ENCODE results near the gene SLC25A23.
"Not testable (repeated sequence)": the region's sequence is repeated elsewhere in the genome, so short reads cannot be mapped to it uniquely, and the experiment has no call there.

SLC25A23 gene

DNA sequence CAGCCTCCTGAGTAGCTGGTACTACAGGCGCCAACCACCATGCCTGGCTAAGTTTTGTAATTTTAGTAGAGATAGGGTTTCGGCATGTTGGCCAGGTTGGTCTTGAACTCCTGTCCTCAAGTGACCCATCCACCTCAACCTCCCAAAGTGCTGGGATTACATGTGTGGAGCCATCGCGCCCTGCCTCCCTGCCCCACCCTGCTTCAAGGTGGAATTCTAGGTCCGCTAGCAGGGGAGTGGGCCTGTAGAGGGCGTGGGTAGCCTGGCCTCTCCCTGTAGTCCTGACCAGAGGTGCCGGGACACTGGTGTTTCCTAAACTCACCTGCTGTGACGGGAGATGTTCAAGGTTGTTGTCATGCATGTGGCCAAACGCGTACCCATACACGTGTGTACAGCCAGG is 26.4 kb downstream of the SLC25A23 start:
- Histone ChIP-seq H3K4me2 (ENCODE audit: low read depth, low read length, poor library complexity, severe bottlenecking) (no peak overlapping the region), H3F3A (ENCODE audit: low read depth) (no peaks in the 10 kb centered on the region), H3K4me3 (ENCODE audit: low read length, poor library complexity, severe bottlenecking) (no peak overlapping the region), H3K79me2 (ENCODE audit: insufficient read depth, low read length) (no peaks in the 10 kb centered on the region), H3K36me3 (ENCODE audit: insufficient read depth, low read length) (no peaks in the 10 kb centered on the region), H4K20me1 (ENCODE audit: insufficient read depth, low read length, poor library complexity, severe bottlenecking) (no peaks in the 10 kb centered on the region), H3K9me3 (ENCODE audit: insufficient read depth, low read depth, low read length) (no peaks in the 10 kb centered on the region), H3K9ac (ENCODE audit: low read depth, low read length, poor library complexity, severe bottlenecking) (no peak overlapping the region), H3K27me3 (ENCODE audit: insufficient read depth, low read length, poor library complexity, severe bottlenecking) (no peaks in the 10 kb centered on the region), H2AFZ (ENCODE audit: low read length) (no peak overlapping the region), H3K4me1 (ENCODE audit: insufficient read depth, low read length, poor library complexity, severe bottlenecking) (peaks cover 5% of the 10 kb centered on the region), H3K9me2 (replicated peaks; ENCODE audit: low read depth, low read length) (no peaks in the 10 kb centered on the region)
- no peak for TF ChIP-seq EZH2phosphoT487 (IDR thresholded peaks at IDR 0.05; ENCODE audit: borderline replicate concordance)
- TF ChIP-seq, protein P1, sequence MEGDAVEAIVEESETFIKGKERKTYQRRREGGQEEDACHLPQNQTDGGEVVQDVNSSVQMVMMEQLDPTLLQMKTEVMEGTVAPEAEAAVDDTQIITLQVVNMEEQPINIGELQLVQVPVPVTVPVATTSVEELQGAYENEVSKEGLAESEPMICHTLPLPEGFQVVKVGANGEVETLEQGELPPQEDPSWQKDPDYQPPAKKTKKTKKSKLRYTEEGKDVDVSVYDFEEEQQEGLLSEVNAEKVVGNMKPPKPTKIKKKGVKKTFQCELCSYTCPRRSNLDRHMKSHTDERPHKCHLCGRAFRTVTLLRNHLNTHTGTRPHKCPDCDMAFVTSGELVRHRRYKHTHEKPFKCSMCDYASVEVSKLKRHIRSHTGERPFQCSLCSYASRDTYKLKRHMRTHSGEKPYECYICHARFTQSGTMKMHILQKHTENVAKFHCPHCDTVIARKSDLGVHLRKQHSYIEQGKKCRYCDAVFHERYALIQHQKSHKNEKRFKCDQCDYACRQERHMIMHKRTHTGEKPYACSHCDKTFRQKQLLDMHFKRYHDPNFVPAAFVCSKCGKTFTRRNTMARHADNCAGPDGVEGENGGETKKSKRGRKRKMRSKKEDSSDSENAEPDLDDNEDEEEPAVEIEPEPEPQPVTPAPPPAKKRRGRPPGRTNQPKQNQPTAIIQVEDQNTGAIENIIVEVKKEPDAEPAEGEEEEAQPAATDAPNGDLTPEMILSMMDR (conservative IDR thresholded peaks at IDR 0.05; ENCODE audit: low read length) = no peak

DNA sequence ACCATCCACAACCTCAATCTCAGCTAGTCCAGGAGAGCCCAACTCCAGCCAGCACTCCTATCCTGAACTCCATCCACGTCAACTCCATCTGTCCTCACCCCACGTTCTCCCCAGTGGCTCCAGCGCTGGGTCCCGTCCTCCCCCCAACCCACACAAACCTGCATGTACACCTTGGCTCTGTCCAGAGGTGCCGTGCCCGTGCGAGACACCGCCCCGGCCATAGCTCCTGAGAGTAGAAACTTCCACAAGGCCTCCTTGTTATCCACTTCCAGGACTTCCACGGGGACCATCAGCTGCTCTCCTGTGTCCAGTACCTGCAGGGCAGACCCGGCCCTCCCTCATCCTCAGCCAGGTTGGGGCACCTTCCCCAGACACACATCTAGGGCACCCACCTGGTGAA is 27.7 kb downstream of the SLC25A23 start:
- no peak overlapping the region for H2AFZ ChIP-seq (ENCODE audit: low read length)
- peaks cover 5% of the 10 kb centered on the region for H3K4me1 ChIP-seq (ENCODE audit: insufficient read depth, low read length, poor library complexity, severe bottlenecking)
- no peak overlapping the region for H3K4me2 ChIP-seq (ENCODE audit: low read depth, low read length, poor library complexity, severe bottlenecking)
- no peak for TF ChIP-seq EZH2phosphoT487 (IDR thresholded peaks at IDR 0.05; ENCODE audit: borderline replicate concordance)
- TF ChIP-seq, protein P1 (conservative IDR thresholded peaks at IDR 0.05; ENCODE audit: low read length) = no peak
- no peaks in the 10 kb centered on the region for H3K9me3 ChIP-seq (ENCODE audit: insufficient read depth, low read depth, low read length)
- H3K36me3 ChIP-seq (ENCODE audit: insufficient read depth, low read length) = no peaks in the 10 kb centered on the region
- H3K9me2 ChIP-seq (replicated peaks; ENCODE audit: low read depth, low read length) = no peaks in the 10 kb centered on the region
- H4K20me1 ChIP-seq (ENCODE audit: insufficient read depth, low read length, poor library complexity, severe bottlenecking) = no peaks in the 10 kb centered on the region
- no peaks in the 10 kb centered on the region for H3K79me2 ChIP-seq (ENCODE audit: insufficient read depth, low read length)
- no peaks in the 10 kb centered on the region for H3F3A ChIP-seq (ENCODE audit: low read depth)
- no peaks in the 10 kb centered on the region for H3K27me3 ChIP-seq (ENCODE audit: insufficient read depth, low read length, poor library complexity, severe bottlenecking)
- H3K9ac ChIP-seq (ENCODE audit: low read depth, low read length, poor library complexity, severe bottlenecking) = no peak overlapping the region
- H3K4me3 ChIP-seq (ENCODE audit: low read length, poor library complexity, severe bottlenecking) = no peak overlapping the region

- TF ChIP-seq EZH2phosphoT487 (IDR thresholded peaks at IDR 0.05; ENCODE audit: borderline replicate concordance) = no peak
- TF ChIP-seq, protein P1 (conservative IDR thresholded peaks at IDR 0.05; ENCODE audit: low read length) = no peak
- 0 out of 2 replicates have a peak, but pooled peaks cover 4% of the 10 kb centered on the region for H3K79me2 ChIP-seq (ENCODE audit: insufficient read depth, low read length)
- H3K4me3 ChIP-seq (ENCODE audit: low read length, poor library complexity, severe bottlenecking) = no peak overlapping the region
- H3K9ac ChIP-seq (ENCODE audit: low read depth, low read length, poor library complexity, severe bottlenecking) = no peak overlapping the region
- peaks cover 12% of the 10 kb centered on the region for H3K4me1 ChIP-seq (ENCODE audit: insufficient read depth, low read length, poor library complexity, severe bottlenecking)
- H3K4me2 ChIP-seq (ENCODE audit: low read depth, low read length, poor library complexity, severe bottlenecking) = no peak overlapping the region
- no peaks in the 10 kb centered on the region for H4K20me1 ChIP-seq (ENCODE audit: insufficient read depth, low read length, poor library complexity, severe bottlenecking)
- H3K36me3 ChIP-seq (ENCODE audit: insufficient read depth, low read length) = no peaks in the 10 kb centered on the region
- no peaks in the 10 kb centered on the region for H3K27me3 ChIP-seq (ENCODE audit: insufficient read depth, low read length, poor library complexity, severe bottlenecking)
- H3F3A ChIP-seq (ENCODE audit: low read depth) = no peaks in the 10 kb centered on the region
- H3K9me3 ChIP-seq (ENCODE audit: insufficient read depth, low read depth, low read length) = no peaks in the 10 kb centered on the region
- no peaks in the 10 kb centered on the region for H3K9me2 ChIP-seq (replicated peaks; ENCODE audit: low read depth, low read length)
- H2AFZ ChIP-seq (ENCODE audit: low read length) = 0 out of 2 replicates have a peak overlapping the region, but pooled peaks have one; percentile 52
Observed at GRCh38 chr19:6429419-6430221, 30.0 kb downstream of the SLC25A23 start.

DNA sequence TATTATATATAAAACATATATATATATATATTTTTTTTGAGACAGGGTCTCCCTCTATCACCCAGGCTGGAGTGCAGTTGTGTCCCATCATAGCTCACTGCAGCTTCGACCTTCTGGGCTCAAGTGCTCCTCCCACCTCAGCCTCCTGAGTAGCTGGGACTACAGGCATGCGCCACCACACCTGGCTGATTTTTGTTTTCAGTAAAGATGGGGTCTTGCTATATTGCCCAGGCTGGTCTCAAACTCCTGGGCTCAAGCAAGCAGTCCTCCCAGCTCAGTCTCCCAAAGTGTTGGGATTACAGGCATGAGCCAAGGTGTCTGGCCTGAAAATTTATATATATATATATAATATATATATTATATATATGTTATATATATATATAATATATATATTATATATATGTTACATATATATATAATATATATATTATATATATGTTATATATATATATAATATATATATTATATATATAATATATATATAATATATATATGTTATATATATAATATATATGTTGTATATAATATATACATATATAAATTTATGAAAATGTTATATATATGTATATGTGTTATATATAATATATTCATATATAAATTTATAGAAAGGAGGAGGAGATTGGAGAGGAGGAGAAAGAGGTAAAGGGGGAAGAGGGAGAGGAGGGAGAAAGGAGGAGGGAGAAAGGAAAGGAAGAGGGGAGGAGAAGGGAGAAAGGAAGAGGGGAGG is 30.7 kb downstream of the SLC25A23 start:
- H4K20me1 ChIP-seq (ENCODE audit: insufficient read depth, low read length, poor library complexity, severe bottlenecking); H3K36me3 ChIP-seq (ENCODE audit: insufficient read depth, low read length); H3K4me2 ChIP-seq (ENCODE audit: low read depth, low read length, poor library complexity, severe bottlenecking); H3K79me2 ChIP-seq (ENCODE audit: insufficient read depth, low read length); H3K9ac ChIP-seq (ENCODE audit: low read depth, low read length, poor library complexity, severe bottlenecking); H3K9me3 ChIP-seq (ENCODE audit: insufficient read depth, low read depth, low read length); H3K4me3 ChIP-seq (ENCODE audit: low read length, poor library complexity, severe bottlenecking); H3K27me3 ChIP-seq (ENCODE audit: insufficient read depth, low read length, poor library complexity, severe bottlenecking); H3F3A ChIP-seq (ENCODE audit: low read depth); H3K9me2 ChIP-seq (replicated peaks; ENCODE audit: low read depth, low read length): not testable (repeated sequence)
- H2AFZ ChIP-seq (ENCODE audit: low read length) = 0 out of 2 replicates have a peak overlapping the region, but pooled peaks have one; percentile 52
- peaks cover 12% of the 10 kb centered on the region for H3K4me1 ChIP-seq (ENCODE audit: insufficient read depth, low read length, poor library complexity, severe bottlenecking)
